ENCODE measurements around the gene CAMSAP2. TPM values are rescaled to one million over a fixed set of nuclear protein-coding genes. Genes with fewer than 3 reads are reported as not detected.

The CAMSAP2 gene
- total and polyA plus RNA-seq, 2 donors (not counting 3 experiments of a cell fraction or from before 2014, with no cell fraction given), result 6.7 to 45.5 TPM

GRCh38 chr1:200869376-200869752 is 130.7 kb downstream of the CAMSAP2 start:
- intact Hi-C loops (cut with micrococcal nuclease), result no loop called here
- Histone ChIP-seq H3K4me3 (replicated peaks in 1 of 3; ENCODE audit: insufficient read depth in 1 of 3, low read depth in 1 of 3, low read length in 3 of 3) (no peak overlapping the region), H3K4me1 (ENCODE audit: control insufficient read depth, extremely low read depth, insufficient read depth, low read length) (peaks cover 10% of the 10 kb centered on the region), H3K79me2 (ENCODE audit: control insufficient read depth, insufficient read depth, low read length) (no peaks in the 10 kb centered on the region), H3K36me3 (ENCODE audit: control insufficient read depth in 2 of 2, extremely low read depth in 1 of 2, insufficient read depth in 2 of 2, low read length in 2 of 2) (no peaks in the 10 kb centered on the region), H3K9ac (replicated peaks; ENCODE audit: extremely low read depth, insufficient read depth, low read length) (no peak overlapping the region), H3K9me1 (replicated peaks; ENCODE audit: control insufficient read depth, extremely low read depth, insufficient read depth, low read length) (no peaks in the 10 kb centered on the region), H3K9me3 (replicated peaks; ENCODE audit: control insufficient read depth, insufficient read depth, low read length) (no peaks in the 10 kb centered on the region), H2AFZ (ENCODE audit: low read depth, low read length) (no peak overlapping the region), H4K20me1 (replicated peaks; ENCODE audit: control insufficient read depth, extremely low read depth, insufficient read depth, low read length) (no peaks in the 10 kb centered on the region), H3K4me2 (ENCODE audit: insufficient read depth, low read length) (no peak overlapping the region), H3K27me3 (ENCODE audit: control insufficient read depth in 2 of 2, insufficient read depth in 2 of 2, low read length in 2 of 2) (peaks cover 31 to 36% of the 10 kb centered on the region in 2 experiments), H3K27ac (ENCODE audit: insufficient read depth, low read depth, low read length) (no peak overlapping the region)
- dilution Hi-C loops (cut with MboI; ENCODE audit: extremely low pct_ligation_motif_present, low sequenced_read_pairs), result no loop called here
- ChIA-PET CTCF (interaction anchor here (2.1 kb wide), 1 partner anchor 311 kb away, joined by 5 read pairs; no protein-coding TSS in a partner anchor), POLR2A (no interaction called here)
- TF ChIP-seq POLR2AphosphoS5 (IDR thresholded peaks at IDR 0.05; ENCODE audit: insufficient read depth, low read depth, low read length) (no peak), CTCF (IDR thresholded peaks at IDR 0.05; ENCODE audit: extremely low read depth in 1 of 2, insufficient read depth in 1 of 2, low read depth in 1 of 2, low read length in 2 of 2) (no peak), GATA2 (IDR thresholded peaks at IDR 0.05; ENCODE audit: insufficient read depth, insufficient read length, low read depth, low read length) (no peak), JUN (IDR thresholded peaks at IDR 0.05; ENCODE audit: borderline replicate concordance, insufficient read depth, insufficient read length, low read depth) (no peak), MAX (IDR thresholded peaks at IDR 0.05; ENCODE audit: insufficient read depth, insufficient read length) (no peak), FOS (IDR thresholded peaks at IDR 0.05; ENCODE audit: borderline replicate concordance, insufficient read depth, low read length) (no peak), EZH2 (IDR thresholded peaks at IDR 0.05; ENCODE audit: borderline replicate concordance, low read depth, low read length, severe bottlenecking) (no peak), MYC (IDR thresholded peaks at IDR 0.05; ENCODE audit: low read depth, low read length) (no peak), POLR2A (IDR thresholded peaks at IDR 0.05; ENCODE audit: low read depth, low read length) (no peak)
- BruUV-seq (replicated peaks), result no TSS peak
- DNase-seq (ENCODE audit: low read depth, low spot score), result no peak
- FAIRE-seq, result no peak

All from endothelial cell of umbilical vein (primary cell).